ENCODE data around the gene C9orf43. TPM values are rescaled to one million over a fixed set of nuclear protein-coding genes. Genes with fewer than 3 reads are reported as not detected.
A peak's percentile ranks its signal among the peaks of the same experiment; 100 is the strongest.

C9orf43 gene
- total RNA-seq, 1 experiment from 2014 or later = 0.42 TPM

DNA sequence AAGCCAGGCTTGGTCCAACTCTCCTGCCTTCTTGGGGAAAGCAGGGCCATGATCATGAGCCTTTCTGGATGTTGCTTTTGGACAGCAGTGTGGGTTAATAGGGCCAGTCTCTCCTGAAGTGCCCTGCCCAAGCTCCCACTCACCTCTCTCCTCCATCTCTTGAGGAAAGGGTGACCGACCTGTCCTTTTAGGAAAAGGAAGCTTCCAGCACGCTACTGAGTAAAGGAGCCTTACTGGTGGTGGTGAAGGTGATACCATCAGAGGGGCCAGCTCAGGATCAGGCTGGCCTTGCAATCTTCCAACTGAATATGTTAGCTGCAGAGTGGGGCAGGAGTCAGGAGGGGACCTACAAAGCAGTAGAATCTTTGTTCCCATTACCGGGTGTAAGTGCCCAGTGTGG, 50.7 kb downstream of the C9orf43 start:
- Histone ChIP-seq H3K27me3 (ENCODE audit: control insufficient read depth, insufficient read depth, low read length) (peaks cover 29% of the 10 kb centered on the region), H3K4me3 (ENCODE audit: insufficient read depth, low read depth, low read length) (no peak overlapping the region), H3K36me3 (replicated peaks; ENCODE audit: control insufficient read depth, insufficient read depth, low read length) (no peaks in the 10 kb centered on the region)
- no peak for DNase-seq

DNA sequence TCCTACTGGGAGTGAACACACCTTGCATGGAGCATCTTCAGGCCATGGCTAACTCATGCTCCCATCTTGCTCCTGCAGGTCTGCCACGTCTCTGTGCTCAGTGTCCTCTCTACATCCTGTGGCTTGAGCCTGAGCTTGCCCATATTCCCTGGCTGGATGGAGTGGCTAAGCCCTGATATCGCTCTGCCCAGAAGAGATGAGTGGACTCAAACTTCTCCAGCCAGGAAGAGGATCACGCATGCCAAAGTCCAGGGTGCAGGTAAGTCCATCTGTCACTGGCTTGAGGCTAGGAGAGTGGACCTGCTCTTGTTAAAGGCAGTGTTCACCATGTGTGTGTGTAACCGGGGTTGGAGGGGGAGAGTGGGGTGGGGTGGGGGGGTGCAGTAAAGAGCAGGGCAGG, 51.4 kb downstream of the C9orf43 start:
- peaks cover 29% of the 10 kb centered on the region for H3K27me3 ChIP-seq (ENCODE audit: control insufficient read depth, insufficient read depth, low read length)
- H3K36me3 ChIP-seq (replicated peaks; ENCODE audit: control insufficient read depth, insufficient read depth, low read length) = no peaks in the 10 kb centered on the region
- DNase-seq = no peak
- no peak overlapping the region for H3K4me3 ChIP-seq (ENCODE audit: insufficient read depth, low read depth, low read length)

DNA sequence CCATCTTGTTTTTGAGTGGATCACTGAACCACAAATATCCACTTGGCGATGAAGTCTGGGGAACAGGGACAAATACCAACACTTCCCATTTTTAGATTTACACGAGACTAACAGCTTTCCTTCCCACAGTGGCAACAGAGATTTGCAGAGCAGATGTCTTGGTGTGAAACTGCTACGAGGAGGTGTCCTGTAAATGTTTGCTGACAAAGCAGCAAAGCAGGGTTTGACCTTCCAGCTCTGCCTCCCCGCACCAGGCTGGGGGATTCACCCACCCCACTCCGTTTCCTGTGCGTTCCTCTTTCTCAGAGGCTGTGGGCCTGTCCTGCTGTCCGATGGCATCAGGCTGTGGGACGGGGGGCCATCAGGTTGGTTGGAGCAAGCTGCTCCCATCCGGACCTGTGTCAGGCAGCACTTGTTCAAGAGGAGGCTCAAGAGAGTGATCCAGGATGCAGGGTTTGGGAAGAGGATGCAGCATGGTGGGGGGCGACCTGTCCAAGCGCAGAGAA, 52.3 kb downstream of the C9orf43 start:
- Histone ChIP-seq H3K36me3 (replicated peaks; ENCODE audit: control insufficient read depth, insufficient read depth, low read length) (no peaks in the 10 kb centered on the region), H3K27me3 (ENCODE audit: control insufficient read depth, insufficient read depth, low read length) (peaks cover 29% of the 10 kb centered on the region), H3K4me3 (ENCODE audit: insufficient read depth, low read depth, low read length) (peak overlapping the region; percentile 55; the same call in 1 of the 2 replicates)
- no peak for DNase-seq

DNA sequence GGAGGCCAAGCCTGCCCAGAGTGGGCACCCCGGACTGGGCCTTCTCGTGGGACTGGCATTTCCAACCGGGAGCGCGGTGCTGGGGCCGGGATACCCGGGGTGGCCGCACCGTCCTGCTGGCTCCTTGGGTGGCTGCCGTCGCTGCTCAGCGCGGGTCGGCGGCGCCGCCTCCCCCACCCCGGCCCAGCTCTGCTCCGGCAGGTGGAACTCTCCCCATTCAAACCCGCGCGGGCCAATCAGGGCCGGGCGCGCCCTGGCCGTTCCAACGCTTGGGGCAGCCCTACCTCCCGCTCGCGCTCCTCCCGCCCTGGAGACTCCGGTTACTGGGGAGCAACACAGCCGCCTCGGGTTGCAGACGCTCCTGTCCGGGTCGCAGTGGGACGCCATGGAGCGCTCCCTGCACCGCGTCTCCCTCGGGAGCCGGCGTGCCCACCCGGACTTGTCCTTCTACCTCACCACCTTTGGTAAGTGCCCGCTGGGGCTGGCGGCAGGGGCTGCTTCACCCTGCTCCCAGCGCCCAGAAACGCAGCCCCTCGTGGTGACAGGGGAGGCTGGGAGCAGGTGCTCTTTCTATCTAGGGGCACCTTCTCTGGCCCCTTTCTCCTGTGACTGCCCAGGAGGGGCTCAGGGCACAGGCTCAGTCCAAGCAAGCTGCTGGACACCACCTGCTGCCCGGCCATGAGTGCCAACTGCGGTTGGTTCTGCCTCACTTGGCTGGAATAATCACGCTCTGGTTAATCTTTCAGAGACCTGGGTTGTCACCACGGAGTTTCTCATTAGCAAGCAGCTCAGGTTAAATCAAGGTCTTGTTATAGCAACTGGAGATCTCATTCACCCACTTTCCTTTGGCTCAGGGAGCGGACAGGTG, 53.1 kb downstream of the C9orf43 start, which contains the start of gene RGS3:
RGS3 (plus strand) TSS at position 310 of the 868 bp plus-strand sequence; CDS start at position 386, 76 bp downstream.
- H3K36me3 ChIP-seq (replicated peaks; ENCODE audit: control insufficient read depth, insufficient read depth, low read length) = no peaks in the 10 kb centered on the region
- DNase-seq = peak; percentile 93
- H3K27me3 ChIP-seq (ENCODE audit: control insufficient read depth, insufficient read depth, low read length) = peaks cover 29% of the 10 kb centered on the region
- H3K4me3 ChIP-seq (ENCODE audit: insufficient read depth, low read depth, low read length) = peak within 1 kb of the TSS; percentile 55

DNA sequence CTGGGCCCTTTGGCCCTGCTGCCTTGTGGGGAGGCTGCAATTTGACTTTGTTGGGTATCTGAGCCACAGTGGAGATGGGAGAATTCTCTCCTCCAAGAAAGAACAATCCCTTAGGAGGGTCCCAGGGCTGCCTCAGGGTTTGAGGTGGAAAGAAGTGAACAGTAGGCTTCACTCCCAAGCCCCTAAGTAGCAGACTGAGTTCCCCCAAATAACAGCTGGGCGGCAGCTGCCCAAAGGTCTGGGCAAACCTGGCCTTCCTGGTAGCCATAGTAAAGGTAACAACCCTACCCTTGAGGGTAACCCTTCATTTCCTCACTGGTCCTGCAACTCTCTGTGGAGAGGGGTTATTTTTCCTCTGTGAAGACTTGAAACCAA, 53.7 kb downstream of the C9orf43 start:
- peak overlapping the region; percentile 55 for H3K4me3 ChIP-seq (ENCODE audit: insufficient read depth, low read depth, low read length)
- peaks cover 29% of the 10 kb centered on the region for H3K27me3 ChIP-seq (ENCODE audit: control insufficient read depth, insufficient read depth, low read length)
- DNase-seq = no peak
- H3K36me3 ChIP-seq (replicated peaks; ENCODE audit: control insufficient read depth, insufficient read depth, low read length) = no peaks in the 10 kb centered on the region

DNA sequence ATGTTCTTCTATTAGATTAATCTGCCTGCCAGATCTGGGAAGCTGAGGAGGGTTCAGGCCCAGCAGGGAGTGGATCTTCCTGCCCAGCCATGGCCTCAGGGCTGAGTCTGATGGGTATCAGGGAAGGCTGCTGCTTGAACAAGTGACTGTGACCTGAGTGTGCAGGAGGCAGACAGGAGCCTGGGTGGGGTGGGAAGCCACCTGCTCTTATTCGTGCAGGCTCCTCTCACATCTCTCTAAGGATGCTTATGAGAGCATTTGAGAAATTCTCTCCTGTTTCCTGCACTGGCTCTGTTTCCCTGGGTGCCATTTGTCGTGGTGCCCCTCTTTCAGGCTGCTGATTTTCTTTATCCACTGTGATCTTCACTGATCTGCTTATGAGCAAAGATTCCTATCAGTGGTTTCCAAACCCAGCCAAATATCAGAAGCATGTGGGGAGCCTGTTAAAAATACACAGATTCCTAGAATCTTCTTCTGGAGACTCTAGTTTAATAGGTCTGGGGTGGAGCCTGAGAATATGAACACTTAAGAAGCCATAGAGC, 55.1 kb downstream of the C9orf43 start:
- Histone ChIP-seq H3K27me3 (ENCODE audit: control insufficient read depth, insufficient read depth, low read length) (peaks cover 29% of the 10 kb centered on the region), H3K4me3 (ENCODE audit: insufficient read depth, low read depth, low read length) (no peak overlapping the region), H3K36me3 (replicated peaks; ENCODE audit: control insufficient read depth, insufficient read depth, low read length) (no peaks in the 10 kb centered on the region)
- DNase-seq = no peak

DNA sequence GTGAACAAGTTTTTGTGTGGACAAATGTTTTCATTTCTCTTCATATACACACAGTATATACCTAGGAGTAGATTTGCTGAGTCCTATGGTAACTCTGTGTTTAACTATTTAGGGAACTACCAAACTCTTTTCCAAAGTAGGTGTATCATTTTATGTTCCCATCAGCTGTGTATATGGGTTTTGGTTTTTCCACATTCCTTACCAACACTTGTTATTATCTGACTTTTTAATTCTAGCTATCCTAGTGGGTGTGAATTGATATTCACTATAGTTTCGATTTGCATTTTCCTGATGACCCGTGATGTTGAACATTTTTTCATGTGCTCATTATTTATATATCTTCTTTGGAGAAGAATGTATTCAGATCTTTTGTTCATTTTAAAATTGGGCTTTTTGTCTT, 56.6 kb downstream of the C9orf43 start:
- H3K4me3 ChIP-seq (ENCODE audit: insufficient read depth, low read depth, low read length) = no peak overlapping the region
- DNase-seq = no peak

DNA sequence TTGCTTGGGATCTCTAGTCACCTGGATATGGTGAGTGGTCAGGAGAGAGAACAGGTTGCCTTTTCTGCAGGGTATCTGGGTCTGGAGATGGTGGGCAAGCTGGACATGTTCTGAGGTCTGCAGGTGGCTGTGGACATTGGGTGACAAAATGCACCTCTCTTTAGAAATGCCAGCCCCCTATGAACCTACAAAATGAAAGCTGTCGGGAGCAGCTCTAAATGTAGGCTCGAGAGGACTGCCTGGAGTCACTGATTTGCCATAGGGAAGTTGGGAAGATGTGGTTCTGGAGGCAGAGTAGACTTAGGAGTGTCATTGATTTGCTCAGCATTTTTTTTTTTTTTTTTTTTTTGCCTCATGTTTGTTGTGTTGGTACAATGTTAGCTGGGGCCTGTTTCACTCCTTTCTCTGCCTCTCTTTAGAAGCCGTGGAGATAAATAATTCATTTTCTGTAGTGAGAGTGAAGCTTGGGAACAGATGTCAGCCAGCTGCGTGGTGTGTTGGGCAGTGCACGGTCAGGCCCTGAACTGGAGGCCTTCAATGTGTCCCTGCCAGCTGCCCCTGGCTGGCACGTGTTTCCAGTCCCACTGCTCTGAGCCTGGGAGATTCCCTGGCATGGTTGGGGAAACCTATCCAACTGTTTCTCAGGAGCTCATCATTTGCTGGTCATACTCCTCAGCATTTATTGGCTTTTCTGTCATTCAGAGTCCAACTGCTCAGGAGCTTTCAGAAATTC, 58.3 kb downstream of the C9orf43 start:
- Histone ChIP-seq H3K27me3 (ENCODE audit: control insufficient read depth, insufficient read depth, low read length) (peaks cover 12% of the 10 kb centered on the region), H3K36me3 (replicated peaks; ENCODE audit: control insufficient read depth, insufficient read depth, low read length) (no peaks in the 10 kb centered on the region), H3K4me3 (ENCODE audit: insufficient read depth, low read depth, low read length) (no peak overlapping the region)
- DNase-seq = no peak

More for the DNA sequence above, 56.6 kb downstream of the C9orf43 start:
- Histone ChIP-seq H3K36me3 (replicated peaks; ENCODE audit: control insufficient read depth, insufficient read depth, low read length) (no peaks in the 10 kb centered on the region), H3K27me3 (ENCODE audit: control insufficient read depth, insufficient read depth, low read length) (peaks cover 27% of the 10 kb centered on the region)

DNA sequence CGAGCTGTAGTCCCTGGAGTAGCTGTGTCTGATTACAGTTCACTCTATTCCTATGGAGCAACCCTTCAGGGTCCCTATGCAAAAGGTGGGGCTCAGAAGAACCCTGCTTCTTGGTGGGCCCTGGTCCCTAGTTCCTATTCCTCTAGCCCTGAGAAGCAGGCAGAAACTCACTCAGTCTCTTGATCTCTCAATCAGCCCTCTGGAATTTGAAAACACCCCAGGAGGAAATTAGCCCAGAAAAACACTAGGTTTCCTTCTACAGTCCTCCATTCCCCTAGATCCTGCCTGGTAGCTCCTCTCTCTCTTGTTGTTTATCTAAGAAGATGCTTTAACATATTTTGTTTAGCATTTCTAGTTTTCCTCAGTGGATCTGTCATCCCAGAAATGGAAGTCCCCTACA, 60.6 kb downstream of the C9orf43 start:
- DNase-seq = no peak
- Histone ChIP-seq H3K36me3 (replicated peaks; ENCODE audit: control insufficient read depth, insufficient read depth, low read length) (no peaks in the 10 kb centered on the region), H3K4me3 (ENCODE audit: insufficient read depth, low read depth, low read length) (no peak overlapping the region), H3K27me3 (ENCODE audit: control insufficient read depth, insufficient read depth, low read length) (no peaks in the 10 kb centered on the region)

DNA sequence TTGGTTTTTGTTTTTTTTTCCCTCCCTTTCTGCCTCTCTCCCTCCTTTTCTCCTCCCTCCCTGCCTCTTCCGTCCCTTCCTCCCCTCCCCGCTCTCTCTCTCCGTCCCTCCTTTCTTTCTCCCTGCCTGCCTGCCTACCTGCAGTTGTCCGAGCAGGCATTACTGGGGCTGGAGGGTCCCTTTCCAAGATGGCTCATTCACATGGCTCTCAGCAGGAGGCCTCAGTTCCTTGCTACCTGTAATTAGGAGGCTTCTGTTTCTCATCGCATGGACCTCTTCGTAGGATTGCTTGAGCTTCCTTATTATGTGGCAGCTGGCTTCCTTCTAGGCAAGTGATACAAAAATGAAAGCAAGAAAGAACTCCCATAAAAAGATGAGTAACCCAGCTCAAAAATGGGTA, 61.0 kb downstream of the C9orf43 start:
- no peak overlapping the region for H3K4me3 ChIP-seq (ENCODE audit: insufficient read depth, low read depth, low read length)
- no peak for DNase-seq

DNA sequence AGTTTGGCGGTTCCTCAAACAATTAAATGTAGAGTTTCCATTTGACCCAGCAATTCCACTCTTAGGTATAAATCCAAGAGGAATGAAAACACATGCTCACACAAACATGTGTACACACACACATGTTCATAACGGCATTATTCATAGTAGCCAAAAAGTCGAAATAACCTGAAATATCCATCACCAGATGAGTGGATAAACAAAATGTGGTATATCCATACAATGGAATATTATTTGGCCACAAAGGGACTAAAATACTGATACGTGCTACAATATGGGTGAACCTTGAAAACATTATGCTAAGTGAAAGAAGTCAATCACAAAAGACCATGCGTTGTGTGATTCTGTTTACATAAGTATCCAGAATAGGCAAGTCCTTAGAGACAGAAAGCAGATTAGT, 61.7 kb downstream of the C9orf43 start:
- no peaks in the 10 kb centered on the region for H3K27me3 ChIP-seq (ENCODE audit: control insufficient read depth, insufficient read depth, low read length)
- no peak overlapping the region for H3K4me3 ChIP-seq (ENCODE audit: insufficient read depth, low read depth, low read length)
- DNase-seq = no peak
- no peaks in the 10 kb centered on the region for H3K36me3 ChIP-seq (replicated peaks; ENCODE audit: control insufficient read depth, insufficient read depth, low read length)

More for the DNA sequence above, 61.0 kb downstream of the C9orf43 start:
- no peaks in the 10 kb centered on the region for H3K27me3 ChIP-seq (ENCODE audit: control insufficient read depth, insufficient read depth, low read length)
- H3K36me3 ChIP-seq (replicated peaks; ENCODE audit: control insufficient read depth, insufficient read depth, low read length) = no peaks in the 10 kb centered on the region

DNA sequence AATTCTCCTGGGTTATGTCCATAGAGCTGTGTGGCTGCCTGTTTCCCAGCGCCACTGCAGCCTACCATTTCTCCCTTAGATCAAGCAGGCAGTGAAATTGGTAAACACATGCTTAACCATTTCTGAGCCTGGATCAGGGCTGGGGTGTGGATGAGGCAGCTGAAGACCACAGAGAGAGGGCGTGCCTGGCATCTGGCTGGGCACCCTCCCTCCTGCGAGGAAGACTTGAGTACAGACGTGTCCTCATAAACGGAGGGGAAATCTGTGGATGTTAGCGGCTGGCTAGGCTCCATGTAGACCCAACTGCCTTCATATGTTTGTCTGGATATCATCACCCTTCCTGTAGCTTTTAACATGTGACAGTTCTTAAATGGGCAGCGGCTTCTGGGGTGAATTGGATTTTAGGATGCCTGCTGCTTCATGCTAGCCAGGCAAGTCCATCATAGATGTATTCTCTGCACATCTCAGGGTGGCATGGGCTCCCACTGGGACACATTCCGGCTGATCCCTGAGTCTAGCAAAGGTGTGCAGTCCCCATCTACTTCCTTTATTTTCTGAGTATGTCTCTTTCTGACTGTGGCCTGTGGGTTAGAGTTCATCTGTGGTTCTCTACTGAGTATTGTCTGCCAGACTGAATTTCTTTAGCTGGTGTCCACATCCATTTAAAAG, 63.9 kb downstream of the C9orf43 start:
- Histone ChIP-seq H3K4me3 (ENCODE audit: insufficient read depth, low read depth, low read length) (no peak overlapping the region), H3K36me3 (replicated peaks; ENCODE audit: control insufficient read depth, insufficient read depth, low read length) (no peaks in the 10 kb centered on the region), H3K27me3 (ENCODE audit: control insufficient read depth, insufficient read depth, low read length) (no peaks in the 10 kb centered on the region)
- no peak for DNase-seq

DNA sequence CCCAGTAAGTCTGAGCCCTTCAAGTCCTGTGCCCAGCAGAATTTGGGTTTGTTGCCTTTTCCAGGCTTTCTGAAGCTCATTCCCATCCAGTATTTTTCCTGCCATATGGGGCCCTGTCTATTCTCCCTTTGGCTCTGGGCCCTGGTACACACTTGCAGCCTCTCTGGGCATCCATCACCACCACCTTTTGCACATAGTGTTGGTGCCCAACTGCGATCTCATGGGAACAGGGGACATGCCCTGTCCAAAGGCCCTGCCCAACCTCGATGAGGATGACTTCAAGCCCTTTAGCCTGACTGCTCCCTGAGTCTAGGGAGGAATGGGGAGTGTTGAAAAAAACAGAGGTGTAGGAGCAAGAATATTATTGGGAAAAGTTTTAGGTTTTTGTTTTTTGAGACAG, 64.5 kb downstream of the C9orf43 start:
- H3K4me3 ChIP-seq (ENCODE audit: insufficient read depth, low read depth, low read length) = no peak overlapping the region
- no peaks in the 10 kb centered on the region for H3K27me3 ChIP-seq (ENCODE audit: control insufficient read depth, insufficient read depth, low read length)
- no peak for DNase-seq
- no peaks in the 10 kb centered on the region for H3K36me3 ChIP-seq (replicated peaks; ENCODE audit: control insufficient read depth, insufficient read depth, low read length)

DNA sequence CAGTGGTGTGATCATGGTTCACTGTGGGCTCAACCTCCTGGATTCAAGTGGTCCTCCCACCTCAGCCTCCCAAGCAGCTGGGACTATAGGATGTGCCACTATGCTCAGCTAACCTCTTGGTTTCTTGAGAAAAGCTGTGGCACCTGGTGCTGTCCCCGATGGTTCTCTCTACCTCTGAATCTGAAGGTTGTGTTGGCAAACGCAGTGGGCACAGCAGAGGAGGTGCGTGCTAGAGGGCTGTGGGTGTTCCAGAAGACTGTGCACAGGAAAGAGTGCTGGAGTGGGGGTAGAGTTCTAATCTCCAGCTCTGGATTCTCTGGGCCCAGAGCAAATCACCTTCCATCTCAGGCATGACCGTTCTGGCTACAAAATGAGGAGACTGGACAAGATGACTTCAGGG, 65.4 kb downstream of the C9orf43 start:
- Histone ChIP-seq H3K36me3 (replicated peaks; ENCODE audit: control insufficient read depth, insufficient read depth, low read length) (no peaks in the 10 kb centered on the region), H3K4me3 (ENCODE audit: insufficient read depth, low read depth, low read length) (no peak overlapping the region), H3K27me3 (ENCODE audit: control insufficient read depth, insufficient read depth, low read length) (no peaks in the 10 kb centered on the region)
- no peak for DNase-seq

Data from H7 (cell line).